Measurements from ENCODE around the gene CSDE1. TPM values are rescaled to one million over a fixed set of nuclear protein-coding genes. Genes with fewer than 3 reads are reported as not detected.
A peak's percentile ranks its signal among the peaks of the same experiment; 100 is the strongest.

CSDE1 gene
- total RNA-seq, 1 experiment from 2014 or later = 402 TPM

- DNase-seq (ENCODE audit: low spot score) = no peak
Observed at GRCh38 chr1:114749835-114750234, 7.9 kb downstream of the CSDE1 start.

- DNase-seq (ENCODE audit: low spot score) = no peak
Observed at GRCh38 chr1:114746450-114747121, 11.2 kb downstream of the CSDE1 start.

GRCh38 chr1:114745291-114745690, 12.5 kb downstream of the CSDE1 start:
- peak; percentile 10 for DNase-seq (ENCODE audit: low spot score)

GRCh38 chr1:114741963-114742746, 15.6 kb downstream of the CSDE1 start:
- DNase-seq (ENCODE audit: low spot score) = no peak

- no peak for DNase-seq (ENCODE audit: low spot score)
Observed at GRCh38 chr1:114740331-114740730, 17.5 kb downstream of the CSDE1 start.

- no peak for DNase-seq (ENCODE audit: low spot score)
Observed at GRCh38 chr1:114737314-114737849, 20.4 kb downstream of the CSDE1 start.

GRCh38 chr1:114735479-114735878, 22.3 kb downstream of the CSDE1 start:
- DNase-seq (ENCODE audit: low spot score) = no peak

- no peak for DNase-seq (ENCODE audit: low spot score)
Observed at GRCh38 chr1:114729782-114730181, 28.0 kb downstream of the CSDE1 start.

- no peak for DNase-seq (ENCODE audit: low spot score)
Observed at GRCh38 chr1:114728553-114728952, 29.2 kb downstream of the CSDE1 start.

GRCh38 chr1:114725230-114725629, 32.6 kb downstream of the CSDE1 start:
- no peak for DNase-seq (ENCODE audit: low spot score)

- DNase-seq (ENCODE audit: low spot score) = no peak
Observed at GRCh38 chr1:114723915-114724314, 33.9 kb downstream of the CSDE1 start.

- no peak for DNase-seq (ENCODE audit: low spot score)
Observed at GRCh38 chr1:114723457-114723856, 34.3 kb downstream of the CSDE1 start.

- no peak for DNase-seq (ENCODE audit: low spot score)
Observed at GRCh38 chr1:114720492-114720891, 37.3 kb downstream of the CSDE1 start.

GRCh38 chr1:114719424-114719787, 38.4 kb downstream of the CSDE1 start:
- DNase-seq (ENCODE audit: low spot score) = peak; percentile 15

- peak; percentile 24 for DNase-seq (ENCODE audit: low spot score)
Observed at GRCh38 chr1:114718661-114719423, 38.9 kb downstream of the CSDE1 start.

- DNase-seq (ENCODE audit: low spot score) = peak; percentile 85
Observed at GRCh38 chr1:114716304-114717170, 41.2 kb downstream of the CSDE1 start, which contains the start of gene NRAS. NRAS (minus strand) TSS chr1:114716771; CDS start chr1:114716160, 611 bp downstream.

- no peak for DNase-seq (ENCODE audit: low spot score)
Observed at GRCh38 chr1:114715952-114716303, 41.9 kb downstream of the CSDE1 start.

GRCh38 chr1:114712977-114713376, 44.8 kb downstream of the CSDE1 start:
- DNase-seq (ENCODE audit: low spot score) = no peak

- DNase-seq (ENCODE audit: low spot score) = no peak
Observed at GRCh38 chr1:114710360-114710759, 47.4 kb downstream of the CSDE1 start.

- no peak for DNase-seq (ENCODE audit: low spot score)
Observed at GRCh38 chr1:114707604-114708003, 50.2 kb downstream of the CSDE1 start.

- DNase-seq (ENCODE audit: low spot score) = no peak
Observed at GRCh38 chr1:114703242-114703641, 54.5 kb downstream of the CSDE1 start.
